Gastrocnemius medialis (tissue), 4 donors: ENCODE data around the gene MTG2. TPM values are rescaled to one million over a fixed set of nuclear protein-coding genes. Genes with fewer than 3 reads are reported as not detected.

ENCODE experiments used
- ATAC-seq, 2 donors: fragments of 150-250 bp; one replicate each; pipeline ENCODE4 v1.9.1; 2016
- DNase-seq, 2 donors: peaks; one replicate each; pipeline ENCODE4 v3.0.0-alpha.2; 2019
- H3K27ac ChIP-seq, 4 donors: fragments of 200-600 bp; sonication (generic); 1 replicate in 1 of 4; 2 replicates in 3 of 4; pipeline ENCODE4 v1.5.1; 2016 to 2018; ENCODE audit warnings: mild to moderate bottlenecking in 2 of 4, moderate library complexity in 1 of 4
- H3K27me3 ChIP-seq, 3 donors: fragments of 200-600 bp; sonication (generic) in 2 of 3; 1 replicate in 1 of 3; 2 replicates in 2 of 3; pipeline versions ENCODE4 v1.5.1 to v1.6.0; 2016 to 2019; ENCODE audit warnings: mild to moderate bottlenecking in 1 of 3, moderate library complexity in 1 of 3
- H3K36me3 ChIP-seq, 2 donors: fragments of 200-600 bp; sonication (generic) in 1 of 2; one replicate each; pipeline ENCODE4 v1.5.1; 2017 to 2018
- H3K4me1 ChIP-seq, 2 donors: fragments of 200-600 bp; sonication (generic) in 1 of 2; one replicate each; pipeline ENCODE4 v1.5.1; 2016 to 2017; ENCODE audit warnings: mild to moderate bottlenecking in 2 of 2
- H3K4me3 ChIP-seq, 4 donors: fragments of 200-600 bp; sonication (generic) in 3 of 4; 1 replicate in 1 of 4; 2 replicates in 3 of 4; pipeline ENCODE4 v1.5.1; 2016 to 2019; ENCODE audit warnings: mild to moderate bottlenecking in 2 of 4
- H3K9me3 ChIP-seq, 3 donors: fragments of 200-600 bp; sonication (generic) in 2 of 3; 1 replicate in 1 of 3; 2 replicates in 2 of 3; pipeline ENCODE4 v1.5.1; 2016 to 2019
- POLR2A ChIP-seq, 2 donors: fragments of 450-650 bp; IDR thresholded peaks; one replicate each; pipeline ENCODE4 v1.6.1; 2017; ENCODE audit warnings: antibody characterized with exemption in 2 of 2, mild to moderate bottlenecking in 2 of 2, moderate library complexity in 2 of 2
- in situ Hi-C, 4 donors: fragments of 200-750 bp; cut with MboI; loops; one replicate each; pipeline versions ENCODE4 v1.15.0 to v1.8.0; 2017; ENCODE audit warnings: low sequenced_read_pairs in 4 of 4
- intact Hi-C: fragments of 100-400 bp; cut with DNase I; formaldehyde crosslinking; loops from one replicate; pipeline ENCODE4 v1.15.1; 2023; ENCODE audit warnings: low total_unique reads
- total RNA-seq, 4 donors: library from RNA; depleted of rRNA; stranded (reverse); fragments of >200 nt; gene quantifications; one replicate each; pipeline versions ENCODE4 v1.1.0 to v1.2.3, GENCODE V29; 2016
- TF ChIP-seq, protein P1 (sequence below), 5 experiments: fragments of 450-650 bp in 3 of 5; fragments of 200-600 bp in 2 of 5; sonication (generic) in 2 of 5; IDR thresholded peaks in 4 of 5; conservative IDR thresholded peaks in 1 of 5; 1 replicate in 4 of 5; 2 replicates in 1 of 5; pipeline ENCODE4 v1.5.1; 2016 to 2019; ENCODE audit warnings: antibody characterized with exemption in 5 of 5, mild to moderate bottlenecking in 3 of 5, moderate library complexity in 3 of 5

The MTG2 gene
- total RNA-seq, 4 donors from 2014 or later, result 21.0 to 50.8 (median 29.3) TPM

DNA sequence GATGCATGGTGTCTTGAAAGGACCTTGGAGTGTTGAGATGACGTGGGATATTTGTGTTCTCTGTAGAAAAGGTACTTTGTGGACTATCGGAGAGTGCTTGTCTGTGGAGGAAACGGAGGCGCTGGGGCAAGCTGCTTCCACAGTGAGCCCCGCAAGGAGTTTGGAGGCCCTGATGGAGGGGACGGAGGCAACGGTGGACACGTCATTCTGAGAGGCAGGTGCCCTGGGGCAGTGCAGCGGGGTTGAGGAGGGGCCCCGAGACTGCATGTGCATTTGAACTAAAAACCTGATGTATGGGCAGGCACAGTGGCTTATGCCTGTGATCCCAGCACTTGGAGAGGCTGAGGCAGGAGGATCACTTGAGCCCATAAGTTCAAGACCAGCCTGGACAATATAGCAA, 12.9 kb downstream of the MTG2 start:
- Histone ChIP-seq H3K27ac (no peak overlapping the region), H3K4me3 (no peak overlapping the region), H3K4me1 (no peaks in the 10 kb centered on the region), H3K9me3 (no peaks in the 10 kb centered on the region), H3K36me3 (peaks cover 3 to 64% of the 10 kb centered on the region in 2 donors), H3K27me3 (no peaks in the 10 kb centered on the region)
- intact Hi-C loops (no loop called here), in situ Hi-C loops (loop anchor here in 1 of 4 donors (25.0 kb wide), 1 partner anchor 192 kb away; the partner anchor contains the start of gene RPS21)
- TF ChIP-seq, protein P1, sequence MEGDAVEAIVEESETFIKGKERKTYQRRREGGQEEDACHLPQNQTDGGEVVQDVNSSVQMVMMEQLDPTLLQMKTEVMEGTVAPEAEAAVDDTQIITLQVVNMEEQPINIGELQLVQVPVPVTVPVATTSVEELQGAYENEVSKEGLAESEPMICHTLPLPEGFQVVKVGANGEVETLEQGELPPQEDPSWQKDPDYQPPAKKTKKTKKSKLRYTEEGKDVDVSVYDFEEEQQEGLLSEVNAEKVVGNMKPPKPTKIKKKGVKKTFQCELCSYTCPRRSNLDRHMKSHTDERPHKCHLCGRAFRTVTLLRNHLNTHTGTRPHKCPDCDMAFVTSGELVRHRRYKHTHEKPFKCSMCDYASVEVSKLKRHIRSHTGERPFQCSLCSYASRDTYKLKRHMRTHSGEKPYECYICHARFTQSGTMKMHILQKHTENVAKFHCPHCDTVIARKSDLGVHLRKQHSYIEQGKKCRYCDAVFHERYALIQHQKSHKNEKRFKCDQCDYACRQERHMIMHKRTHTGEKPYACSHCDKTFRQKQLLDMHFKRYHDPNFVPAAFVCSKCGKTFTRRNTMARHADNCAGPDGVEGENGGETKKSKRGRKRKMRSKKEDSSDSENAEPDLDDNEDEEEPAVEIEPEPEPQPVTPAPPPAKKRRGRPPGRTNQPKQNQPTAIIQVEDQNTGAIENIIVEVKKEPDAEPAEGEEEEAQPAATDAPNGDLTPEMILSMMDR (IDR thresholded peaks at IDR 0.05 in 4 of 5, conservative IDR thresholded peaks at IDR 0.05 in 1 of 5), result no peak
- TF ChIP-seq POLR2A (IDR thresholded peaks at IDR 0.05), result no peak
- ATAC-seq (no peak), DNase-seq (no peak)

DNA sequence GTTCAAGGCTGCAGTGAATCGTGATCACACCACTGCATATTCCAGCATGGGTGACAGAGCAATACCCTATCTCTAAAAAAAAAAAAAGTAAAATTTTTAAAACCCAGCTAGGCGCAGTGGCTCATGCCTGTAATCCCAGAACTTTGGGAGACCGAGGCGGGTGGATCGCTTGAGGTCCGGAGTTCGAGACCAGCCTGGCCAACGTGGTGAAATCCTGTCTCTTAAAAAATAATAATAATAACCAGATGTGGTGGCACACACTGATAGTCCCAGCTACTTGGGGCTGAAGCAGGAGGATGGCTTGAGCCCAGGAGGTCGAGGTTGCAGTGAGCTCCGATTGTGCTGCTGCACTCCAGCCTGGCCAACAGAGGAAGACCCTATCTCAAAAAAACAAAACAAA, 13.5 kb downstream of the MTG2 start:
- no peaks in the 10 kb centered on the region for H3K9me3 ChIP-seq
- no peak overlapping the region for H3K4me3 ChIP-seq
- in situ Hi-C loops (loop anchor here in 1 of 4 donors (25.0 kb wide), 1 partner anchor 191 kb away; the partner anchor contains the start of gene RPS21), intact Hi-C loops (no loop called here)
- ATAC-seq (no peak), DNase-seq (no peak)
- no peak overlapping the region for H3K27ac ChIP-seq
- no peaks in the 10 kb centered on the region for H3K27me3 ChIP-seq
- TF ChIP-seq, protein P1 (IDR thresholded peaks at IDR 0.05 in 4 of 5, conservative IDR thresholded peaks at IDR 0.05 in 1 of 5), result no peak
- TF ChIP-seq POLR2A (IDR thresholded peaks at IDR 0.05), result no peak
- H3K36me3 ChIP-seq, result peaks cover 3 to 68% of the 10 kb centered on the region in 2 donors
- no peaks in the 10 kb centered on the region for H3K4me1 ChIP-seq

DNA sequence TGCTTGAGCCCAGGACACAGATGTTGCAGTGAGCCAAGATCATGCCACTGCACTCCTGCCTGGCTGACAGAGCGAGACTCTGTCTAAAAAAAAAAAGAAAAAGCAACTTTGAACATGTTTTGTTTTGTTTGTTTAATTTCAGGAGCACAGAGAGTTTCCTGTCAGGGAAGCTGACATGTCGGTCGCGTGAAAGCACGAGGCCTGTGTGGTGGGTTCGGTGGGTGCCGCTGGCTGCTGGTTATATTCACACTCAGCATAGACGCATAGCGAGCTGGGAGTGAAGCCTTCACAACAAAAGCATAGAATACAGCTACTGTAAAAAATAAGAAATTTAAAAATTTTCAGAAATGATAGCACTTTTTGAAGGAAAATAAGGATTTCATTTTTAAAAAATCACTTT, 14.5 kb downstream of the MTG2 start:
- TF ChIP-seq, protein P1 (IDR thresholded peaks at IDR 0.05 in 4 of 5, conservative IDR thresholded peaks at IDR 0.05 in 1 of 5), result no peak
- no peak for TF ChIP-seq POLR2A (IDR thresholded peaks at IDR 0.05)
- Histone ChIP-seq H3K36me3 (peaks cover 3 to 76% of the 10 kb centered on the region in 2 donors), H3K27ac (no peak overlapping the region), H3K4me3 (no peak overlapping the region), H3K4me1 (no peaks in the 10 kb centered on the region), H3K9me3 (no peaks in the 10 kb centered on the region), H3K27me3 (no peaks in the 10 kb centered on the region)
- intact Hi-C loops (no loop called here), in situ Hi-C loops (loop anchor here in 1 of 4 donors (25.0 kb wide), 1 partner anchor 190 kb away; the partner anchor contains the start of gene RPS21)
- DNase-seq (no peak), ATAC-seq (no peak)

DNA sequence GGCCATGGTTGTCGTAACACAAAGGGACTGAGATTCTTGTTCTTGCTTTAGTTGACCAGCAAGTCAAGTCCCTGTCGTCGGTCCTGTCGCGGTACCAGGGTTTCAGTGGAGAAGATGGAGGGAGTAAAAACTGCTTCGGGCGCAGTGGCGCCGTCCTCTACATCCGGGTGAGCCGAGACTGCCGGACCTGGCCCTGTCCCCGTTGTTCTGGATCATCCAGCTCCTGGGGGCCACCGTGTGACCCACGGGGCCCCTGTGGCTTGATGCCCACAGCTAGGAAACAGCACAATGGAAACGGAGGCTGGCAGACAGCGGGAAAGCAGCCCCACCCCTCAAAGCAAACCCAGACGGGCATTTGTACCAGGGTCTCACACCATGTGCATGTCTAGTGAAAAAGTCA, 15.0 kb downstream of the MTG2 start:
- intact Hi-C loops (no loop called here), in situ Hi-C loops (loop anchor here in 1 of 4 donors (25.0 kb wide), 1 partner anchor 190 kb away; the partner anchor contains the start of gene RPS21)
- no peak overlapping the region for H3K27ac ChIP-seq
- H3K4me3 ChIP-seq, result no peak overlapping the region
- no peaks in the 10 kb centered on the region for H3K4me1 ChIP-seq
- DNase-seq (no peak), ATAC-seq (no peak)
- TF ChIP-seq, protein P1 (IDR thresholded peaks at IDR 0.05 in 4 of 5, conservative IDR thresholded peaks at IDR 0.05 in 1 of 5), result no peak
- TF ChIP-seq POLR2A (IDR thresholded peaks at IDR 0.05), result no peak
- peaks cover 3 to 77% of the 10 kb centered on the region in 2 donors for H3K36me3 ChIP-seq
- H3K9me3 ChIP-seq, result no peaks in the 10 kb centered on the region
- H3K27me3 ChIP-seq, result no peaks in the 10 kb centered on the region

DNA sequence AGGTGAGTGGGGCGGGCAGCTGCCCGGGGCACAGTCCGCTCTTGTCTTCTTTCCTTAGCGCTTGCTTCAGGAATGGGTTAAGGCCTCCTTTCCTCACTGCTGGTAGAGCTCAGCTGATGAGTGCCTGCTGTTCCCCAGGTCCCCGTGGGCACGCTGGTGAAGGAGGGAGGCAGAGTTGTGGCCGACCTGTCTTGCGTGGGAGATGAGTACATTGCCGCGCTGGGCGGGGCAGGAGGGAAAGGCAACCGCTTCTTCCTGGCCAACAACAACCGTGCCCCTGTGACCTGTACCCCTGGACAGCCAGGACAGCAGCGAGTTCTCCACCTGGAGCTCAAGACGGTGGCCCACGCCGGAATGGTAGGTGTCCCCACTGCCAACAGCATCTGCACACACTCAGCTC, 15.7 kb downstream of the MTG2 start:
- intact Hi-C loops, result no loop called here
- Histone ChIP-seq H3K27ac (no peak overlapping the region), H3K36me3 (peaks cover 3 to 81% of the 10 kb centered on the region in 2 donors), H3K4me1 (no peaks in the 10 kb centered on the region), H3K9me3 (no peaks in the 10 kb centered on the region), H3K27me3 (no peaks in the 10 kb centered on the region), H3K4me3 (no peak overlapping the region)
- TF ChIP-seq, protein P1 (IDR thresholded peaks at IDR 0.05 in 4 of 5, conservative IDR thresholded peaks at IDR 0.05 in 1 of 5), result no peak
- TF ChIP-seq POLR2A (IDR thresholded peaks at IDR 0.05), result no peak
- no peak for DNase-seq
- no peak for ATAC-seq
- in situ Hi-C loops, result loop anchor here in 1 of 4 donors (25.0 kb wide), 1 partner anchor 189 kb away; the partner anchor contains the start of gene RPS21
